Fibroblast of villous mesenchyme (primary cell): ENCODE measurements around the gene TPGS1. TPM values are rescaled to one million over a fixed set of nuclear protein-coding genes. Genes with fewer than 3 reads are reported as not detected.

ENCODE experiments used
- DNase-seq: peaks from one replicate; pipeline ENCODE4 v3.0.0-alpha.2; 2010; ENCODE audit warnings: low read depth
- H3K4me3 ChIP-seq: 2 replicates; pipeline ENCODE4 v1.5.1; 2011; ENCODE audit warnings: low read depth, mild to moderate bottlenecking, low read length
- total RNA-seq: library from RNA; depleted of rRNA; stranded (reverse); fragments of >200 nt; gene quantifications from 2 replicates; pipeline ENCODE4 v1.2.3, GENCODE V29; 2012
- TF ChIP-seq, protein P1 (sequence below): IDR thresholded peaks from 2 replicates; pipeline ENCODE4 v1.5.1; 2012; ENCODE audit warnings: low read depth, mild to moderate bottlenecking, low read length; ENCODE audit not compliant: insufficient read depth

The TPGS1 gene
- total RNA-seq, 1 donor = 16.8 TPM

DNA sequence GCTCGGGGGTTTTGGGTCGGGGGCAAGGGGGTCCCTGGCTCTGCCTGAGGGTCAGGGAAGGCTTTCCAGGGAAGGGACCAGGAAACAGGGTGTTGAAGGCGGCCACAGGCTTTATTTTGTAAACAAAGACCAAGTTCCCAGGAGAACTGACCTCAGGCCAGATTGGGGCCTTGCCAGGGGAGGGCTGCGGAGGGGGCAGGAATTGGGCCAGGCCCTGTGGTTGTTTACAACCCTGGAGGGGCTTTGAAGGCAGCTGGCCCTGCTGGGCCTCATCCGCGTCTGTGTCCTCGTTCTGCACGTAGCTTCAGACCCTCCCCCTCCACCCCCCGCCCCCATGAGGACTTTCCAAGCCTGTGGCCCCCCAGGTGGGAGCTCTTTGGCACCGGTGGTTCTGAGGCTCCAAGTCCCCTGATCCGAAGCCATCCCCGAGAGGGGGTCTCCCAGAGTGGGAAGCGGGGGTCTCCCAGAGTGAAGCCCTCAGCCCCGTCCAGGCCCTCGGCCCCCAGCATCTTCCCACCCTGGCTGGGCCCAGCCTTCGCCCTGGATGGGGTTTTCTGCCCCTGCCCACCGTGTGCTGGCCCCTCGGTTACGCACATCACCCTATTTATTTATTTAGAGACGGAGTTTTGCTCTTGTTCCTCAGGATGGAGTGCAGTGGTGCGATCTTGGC lies 51.6 kb downstream of the TPGS1 start:
- TF ChIP-seq, protein P1, sequence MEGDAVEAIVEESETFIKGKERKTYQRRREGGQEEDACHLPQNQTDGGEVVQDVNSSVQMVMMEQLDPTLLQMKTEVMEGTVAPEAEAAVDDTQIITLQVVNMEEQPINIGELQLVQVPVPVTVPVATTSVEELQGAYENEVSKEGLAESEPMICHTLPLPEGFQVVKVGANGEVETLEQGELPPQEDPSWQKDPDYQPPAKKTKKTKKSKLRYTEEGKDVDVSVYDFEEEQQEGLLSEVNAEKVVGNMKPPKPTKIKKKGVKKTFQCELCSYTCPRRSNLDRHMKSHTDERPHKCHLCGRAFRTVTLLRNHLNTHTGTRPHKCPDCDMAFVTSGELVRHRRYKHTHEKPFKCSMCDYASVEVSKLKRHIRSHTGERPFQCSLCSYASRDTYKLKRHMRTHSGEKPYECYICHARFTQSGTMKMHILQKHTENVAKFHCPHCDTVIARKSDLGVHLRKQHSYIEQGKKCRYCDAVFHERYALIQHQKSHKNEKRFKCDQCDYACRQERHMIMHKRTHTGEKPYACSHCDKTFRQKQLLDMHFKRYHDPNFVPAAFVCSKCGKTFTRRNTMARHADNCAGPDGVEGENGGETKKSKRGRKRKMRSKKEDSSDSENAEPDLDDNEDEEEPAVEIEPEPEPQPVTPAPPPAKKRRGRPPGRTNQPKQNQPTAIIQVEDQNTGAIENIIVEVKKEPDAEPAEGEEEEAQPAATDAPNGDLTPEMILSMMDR = no peak
- no peak overlapping the region for H3K4me3 ChIP-seq
- DNase-seq = peak; percentile 95

DNA sequence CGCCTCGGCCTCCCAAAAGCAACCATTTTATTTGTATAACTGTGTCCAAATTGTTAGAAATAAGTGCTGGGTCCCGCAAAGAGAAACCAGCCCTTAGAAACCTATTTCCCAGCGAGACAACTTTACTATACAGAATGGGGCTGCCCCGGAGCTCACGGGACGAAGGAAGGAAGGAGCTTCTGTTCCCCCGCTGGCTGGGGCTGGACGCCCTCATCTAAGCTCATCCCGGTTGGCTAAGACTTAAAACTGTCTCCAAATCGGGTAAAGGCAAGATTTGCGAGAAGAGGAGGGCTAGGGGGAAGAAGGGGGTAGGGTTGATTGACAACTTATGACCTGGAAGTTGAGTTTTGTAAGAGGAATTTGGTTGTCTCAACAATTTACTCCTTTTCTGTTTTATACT lies 52.8 kb downstream of the TPGS1 start:
- TF ChIP-seq, protein P1 = no peak
- no peak for DNase-seq
- no peak overlapping the region for H3K4me3 ChIP-seq

DNA sequence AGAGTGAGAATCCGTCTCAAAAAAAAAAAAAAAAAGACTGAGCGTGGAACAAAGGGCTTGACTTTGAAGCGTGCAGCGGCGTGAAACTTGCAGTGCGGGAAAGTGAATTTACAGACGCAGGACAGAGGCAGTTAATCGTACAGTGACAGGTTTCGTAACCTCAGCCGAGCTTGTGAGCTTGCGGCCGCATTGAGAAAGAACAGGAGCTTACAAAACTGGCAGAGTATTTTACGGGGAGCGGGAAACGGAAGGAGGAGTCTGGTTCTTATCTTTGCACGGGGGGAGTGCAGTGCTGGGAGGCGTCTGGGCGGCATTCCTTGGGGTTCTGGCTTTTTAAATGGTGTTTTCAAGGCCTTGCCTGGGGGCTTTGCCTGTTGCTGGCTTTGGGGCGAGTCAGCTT lies 59.1 kb downstream of the TPGS1 start:
- peak; percentile 100 for DNase-seq
- H3K4me3 ChIP-seq = peak overlapping the region; percentile 48
- TF ChIP-seq, protein P1 = no peak

DNA sequence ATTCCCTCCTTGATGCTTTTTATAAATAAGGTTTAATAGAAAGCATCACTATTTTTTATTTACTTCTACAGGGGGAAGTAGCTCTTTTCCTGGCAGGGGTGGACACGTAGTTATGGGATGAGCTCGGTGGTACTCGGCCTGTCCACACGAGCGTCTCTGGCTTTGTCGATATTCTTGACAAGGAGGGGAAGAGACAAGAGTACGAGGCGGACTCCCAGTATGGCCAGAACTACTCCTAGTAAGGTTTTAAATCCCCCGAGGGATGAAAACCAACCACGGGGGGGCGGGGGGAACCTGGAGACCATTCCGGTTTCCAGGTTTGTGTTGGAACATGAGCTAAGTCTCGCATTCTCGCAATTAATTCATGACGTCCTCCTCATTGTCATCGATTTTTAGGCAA lies 59.5 kb downstream of the TPGS1 start:
- TF ChIP-seq, protein P1 = no peak
- peak overlapping the region; percentile 48 for H3K4me3 ChIP-seq
- DNase-seq = no peak

DNA sequence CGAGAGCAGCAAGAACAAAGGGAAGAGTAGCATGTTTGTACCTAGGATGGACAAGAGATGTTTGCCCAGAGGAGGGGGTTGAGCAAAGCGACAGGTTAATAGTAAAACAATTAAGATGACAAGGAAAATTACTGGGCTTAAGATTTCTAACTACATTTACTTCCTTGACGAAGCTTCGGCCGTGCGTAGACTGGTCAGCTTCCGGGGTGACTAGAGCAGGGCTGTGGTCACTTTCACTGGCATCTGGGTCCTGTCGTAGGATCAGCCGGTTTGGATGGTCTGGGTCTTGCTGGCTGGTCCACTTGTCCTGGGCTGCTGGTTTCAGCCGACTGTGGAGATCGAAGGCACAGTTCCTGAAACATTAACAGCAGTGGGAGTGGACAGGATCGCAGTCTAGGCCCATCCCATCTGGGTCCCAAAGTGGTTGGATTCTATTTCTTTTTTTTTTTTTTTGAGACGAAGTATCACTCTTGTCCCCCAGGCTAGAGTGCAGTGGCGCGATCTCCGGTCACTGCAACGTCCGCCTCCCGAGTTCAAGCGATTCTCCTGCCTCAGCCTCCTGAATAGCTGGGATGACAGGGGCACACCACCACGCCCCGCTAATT lies 60.1 kb downstream of the TPGS1 start:
- peak; percentile 87 for DNase-seq
- TF ChIP-seq, protein P1 = no peak
- H3K4me3 ChIP-seq = peak overlapping the region; percentile 48

Other genes starting within 250 kb of the TPGS1 start
- 9.9 and 12.2 TPM in 2 replicates for gene PLPP2, start 216.1 kb upstream of the TPGS1 start, total RNA-seq
- gene MIER2, start 162.7 kb upstream of the TPGS1 start, total RNA-seq = 18.0 and 19.9 TPM in 2 replicates
- not detected in 2 replicates for gene C2CD4C, start 98.3 kb upstream of the TPGS1 start, total RNA-seq
- gene SHC2, start 46.5 kb upstream of the TPGS1 start, total RNA-seq = 0.32 and 0.43 TPM in 2 replicates
- gene MADCAM1, start 11.0 kb upstream of the TPGS1 start, total RNA-seq = under 0.01 TPM in 2 replicates
- 52.2 and 53.1 TPM in 2 replicates for gene CDC34, start 24.3 kb downstream of the TPGS1 start, total RNA-seq
- 0.32 and 0.43 TPM in 2 replicates for gene GZMM, start 36.6 kb downstream of the TPGS1 start, total RNA-seq
- 191 and 207 TPM in 2 replicates for gene BSG, start 65.1 kb downstream of the TPGS1 start, total RNA-seq
- 0.32 and 0.86 TPM in 2 replicates for gene HCN2, start 82.4 kb downstream of the TPGS1 start, total RNA-seq
- 23.2 and 25.5 TPM in 2 replicates for gene POLRMT, start 126.0 kb downstream of the TPGS1 start, total RNA-seq
- gene FGF22, start 132.4 kb downstream of the TPGS1 start, total RNA-seq = not detected in 2 replicates
- 30.7 and 50.3 TPM in 2 replicates for gene RNF126, start 155.7 kb downstream of the TPGS1 start, total RNA-seq
- gene FSTL3, start 168.9 kb downstream of the TPGS1 start, total RNA-seq = 49.2 and 83.1 TPM in 2 replicates
- gene PRSS57, start 188.0 kb downstream of the TPGS1 start, total RNA-seq = not detected in 2 replicates
- 0.32 and 1.7 TPM in 2 replicates for gene PALM, start 201.4 kb downstream of the TPGS1 start, total RNA-seq
- under 0.01 and 0.43 TPM in 2 replicates for gene MISP, start 243.6 kb downstream of the TPGS1 start, total RNA-seq